CD14-positive monocyte (primary cell): Measurements from ENCODE around the gene RNF10. TPM values are rescaled to one million over a fixed set of nuclear protein-coding genes. Genes with fewer than 3 reads are reported as not detected.

Experiments used
- DNase-seq, 3 donors: peaks; one replicate each; pipeline ENCODE4 v3.0.0-alpha.2; 2011 to 2022
- H2AFZ ChIP-seq: 2 replicates; pipeline ENCODE4 v1.6.0; 2012; ENCODE audit warnings: mild to moderate bottlenecking, low read depth, low read length, inconsistent platforms; ENCODE audit not compliant: insufficient read depth, poor library complexity, severe bottlenecking
- H3K27ac ChIP-seq, 2 donors: 1 replicate in 1 of 2; 2 replicates in 1 of 2; pipeline ENCODE4 v1.5.1; 2012 to 2013; ENCODE audit warnings: low read length in 2 of 2, control low read depth in 1 of 2, inconsistent platforms in 1 of 2, low read depth in 1 of 2, mild to moderate bottlenecking in 1 of 2
- H3K27me3 ChIP-seq, 2 donors: one replicate each; pipeline versions ENCODE4 v1.6.0 to v1.6.1; 2011 to 2013; ENCODE audit warnings: low read length in 2 of 2; ENCODE audit not compliant: control insufficient read depth in 2 of 2, insufficient read depth in 2 of 2
- H3K36me3 ChIP-seq, 2 donors: replicated peaks in 1 of 2; 1 replicate in 1 of 2; 2 replicates in 1 of 2; pipeline versions ENCODE4 v1.5.1 to v1.6.1; 2012 to 2013; ENCODE audit warnings: low read length in 2 of 2, control low read depth in 1 of 2, inconsistent platforms in 1 of 2, mild to moderate bottlenecking in 1 of 2; ENCODE audit not compliant: insufficient read depth in 2 of 2, control insufficient read depth in 1 of 2
- H3K4me1 ChIP-seq, 2 donors: 1 replicate in 1 of 2; 2 replicates in 1 of 2; pipeline versions ENCODE4 v1.5.1 to v1.6.1; 2012 to 2013; ENCODE audit warnings: low read length in 2 of 2, control low read depth in 1 of 2, inconsistent platforms in 1 of 2, mild to moderate bottlenecking in 1 of 2, moderate library complexity in 1 of 2; ENCODE audit not compliant: insufficient read depth in 2 of 2, control insufficient read depth in 1 of 2
- H3K4me2 ChIP-seq: replicated peaks from 2 replicates; pipeline ENCODE3; 2012; ENCODE audit warnings: low read length, moderate library complexity, mild to moderate bottlenecking; ENCODE audit not compliant: poor library complexity, severe bottlenecking; ENCODE audit errors: extremely low read depth
- H3K4me3 ChIP-seq, 3 experiments: fragments of 200-600 bp in 1 of 3; sonication (generic) in 1 of 3; replicated peaks in 1 of 3; 1 replicate in 2 of 3; 2 replicates in 1 of 3; pipeline ENCODE4 v1.5.1; 2011 to 2013; ENCODE audit warnings: low read length in 3 of 3, mild to moderate bottlenecking in 3 of 3, control low read depth in 2 of 3, low read depth in 2 of 3, inconsistent platforms in 1 of 3, moderate library complexity in 1 of 3
- H3K79me2 ChIP-seq: 2 replicates; pipeline ENCODE4 v1.6.0; 2012; ENCODE audit warnings: mild to moderate bottlenecking, control low read depth, inconsistent platforms, low read length, moderate library complexity; ENCODE audit not compliant: insufficient read depth
- H3K9ac ChIP-seq: 2 replicates; pipeline ENCODE4 v1.6.0; 2017; ENCODE audit warnings: low read length, mild to moderate bottlenecking; ENCODE audit not compliant: insufficient read depth, poor library complexity, severe bottlenecking
- H3K9me3 ChIP-seq, 2 donors: replicated peaks in 1 of 2; 1 replicate in 1 of 2; 2 replicates in 1 of 2; pipeline versions ENCODE4 v1.5.1 to v1.6.1; 2012 to 2013; ENCODE audit warnings: low read length in 2 of 2, control low read depth in 1 of 2; ENCODE audit not compliant: control insufficient read depth in 1 of 2, insufficient read depth in 1 of 2
- H4K20me1 ChIP-seq: 2 replicates; pipeline ENCODE4 v1.6.0; 2012; ENCODE audit warnings: mild to moderate bottlenecking, low read length, control low read depth, moderate library complexity; ENCODE audit not compliant: insufficient read depth
- H3K27ac Mint-ChIP-seq, 7 donors: one replicate each; pipeline ENCODE4 v1.8.0; 2020; ENCODE audit warnings: mild to moderate bottlenecking in 7 of 7, mixed read lengths in 7 of 7, moderate library complexity in 6 of 7, inconsistent platforms in 2 of 7
- H3K27me3 Mint-ChIP-seq, 3 donors: one replicate each; pipeline ENCODE4 v1.8.0; 2021 to 2022; ENCODE audit warnings: low read depth in 3 of 3, mild to moderate bottlenecking in 3 of 3, mixed read lengths in 3 of 3, moderate library complexity in 3 of 3, inconsistent platforms in 1 of 3
- H3K36me3 Mint-ChIP-seq, 2 donors: one replicate each; pipeline ENCODE4 v1.8.0; 2020; ENCODE audit warnings: mixed read lengths in 2 of 2, inconsistent platforms in 1 of 2, mild to moderate bottlenecking in 1 of 2
- H3K4me1 Mint-ChIP-seq: one replicate; pipeline ENCODE4 v1.8.0; 2020; ENCODE audit warnings: mild to moderate bottlenecking, mixed read lengths
- H3K4me3 Mint-ChIP-seq, 2 donors: one replicate each; pipeline ENCODE4 v1.8.0; 2020; ENCODE audit warnings: mild to moderate bottlenecking in 2 of 2, mixed read lengths in 2 of 2, moderate library complexity in 1 of 2
- H3K9me3 Mint-ChIP-seq, 7 donors: one replicate each; pipeline ENCODE4 v1.8.0; 2020 to 2022; ENCODE audit warnings: mixed read lengths in 7 of 7, mild to moderate bottlenecking in 6 of 7, moderate library complexity in 6 of 7, inconsistent platforms in 2 of 7
- CTCF ChIP-seq: fragments of 200-600 bp; IDR thresholded peaks from one replicate; pipeline ENCODE4 v1.8.0; 2022; ENCODE audit warnings: antibody characterized with exemption, mild to moderate bottlenecking
- WGBS: methylation state at CpG from one replicate; pipeline ENCODE4 v1.1.5; 2013; ENCODE audit warnings: missing lambda C conversion rate; ENCODE audit not compliant: insufficient coverage; 5-methylcytosine and 5-hydroxymethylcytosine counted together
- intact Hi-C, 2 donors: fragments of 100-400 bp; cut with micrococcal nuclease; formaldehyde crosslinking; loops; one replicate each; pipeline versions ENCODE4 v1.15.0 to v1.15.1; 2023
- polyA plus RNA-seq, 3 donors: library from polyadenylated mRNA; depleted of rRNA in 1 of 3; unstranded in 2 of 3; stranded (reverse) in 1 of 3; fragments of 300-500 nt in 2 of 3; fragments of >200 nt in 1 of 3; fragmentation: Illumina TruSeq in 2 of 3; gene quantifications; 1 replicate in 2 of 3; 2 replicates in 1 of 3; pipeline ENCODE4 v1.2.3, GENCODE V29; 2012 to 2021

RNF10 gene
- polyA plus RNA-seq, 3 donors = 62.4 to 178 (median 106) TPM

- intact Hi-C loops = loop anchor here in 1 of 2 donors (10.0 kb wide), 1 partner anchor 541 kb away; no protein-coding TSS in a partner anchor
- no peak overlapping the region for H3K4me3 Mint-ChIP-seq
- TF ChIP-seq CTCF = no peak
- peaks cover 4% of the 10 kb centered on the region for H3K4me1 Mint-ChIP-seq
- Histone ChIP-seq H3K4me1 (no peaks in the 10 kb centered on the region), H3K9me3 (no peaks in the 10 kb centered on the region), H3K4me3 (no peak overlapping the region), H3K4me2 (no peak overlapping the region), H3K79me2 (no peaks in the 10 kb centered on the region), H2AFZ (no peak overlapping the region), H3K27me3 (no peaks in the 10 kb centered on the region), H4K20me1 (peaks cover 79% of the 10 kb centered on the region), H3K9ac (no peak overlapping the region), H3K36me3 (peaks cover 93 to 100% of the 10 kb centered on the region in 2 donors), H3K27ac (no peak overlapping the region)
- H3K27ac Mint-ChIP-seq = peak overlapping the region in 4 of 7 donors; percentile 35 to 46 (median 42)
- H3K27me3 Mint-ChIP-seq = no peaks in the 10 kb centered on the region
- H3K36me3 Mint-ChIP-seq = peaks cover 84 to 99% of the 10 kb centered on the region in 2 donors
- no CpG with 5 or more reads among the region's 2 CpGs for WGBS
- no peak for DNase-seq
- H3K9me3 Mint-ChIP-seq = no peaks in the 10 kb centered on the region
These were observed 40.0 kb downstream of the RNF10 start for GRCh38 chr12:120574106-120574505.

- Histone ChIP-seq H3K4me2 (no peak overlapping the region), H3K4me3 (no peak overlapping the region), H3K4me1 (peaks cover 25 to 33% of the 10 kb centered on the region in 2 donors), H4K20me1 (peaks cover 39% of the 10 kb centered on the region), H3K36me3 (peaks cover 51 to 57% of the 10 kb centered on the region in 2 donors), H3K27ac (no peak overlapping the region), H3K79me2 (peaks cover 7% of the 10 kb centered on the region), H3K9me3 (no peaks in the 10 kb centered on the region), H3K27me3 (peaks cover 0 to 7% of the 10 kb centered on the region in 2 donors), H3K9ac (no peak overlapping the region), H2AFZ (no peak overlapping the region)
- no CpG with 5 or more reads among the region's 1 CpG for WGBS
- peaks cover 0 to 5% (median 0%) of the 10 kb centered on the region in 7 donors for H3K9me3 Mint-ChIP-seq
- DNase-seq = no peak
- no peak for TF ChIP-seq CTCF
- H3K27me3 Mint-ChIP-seq = peaks cover 8 to 17% (median 9%) of the 10 kb centered on the region in 3 donors
- intact Hi-C loops = loop anchor here (5.0 to 10.0 kb wide), 2 partner anchors 42 to 536 kb away; no protein-coding TSS in a partner anchor
- H3K36me3 Mint-ChIP-seq = peaks cover 48 to 56% of the 10 kb centered on the region in 2 donors
- peak overlapping the region in 2 of 7 donors; percentile 35 to 74 for H3K27ac Mint-ChIP-seq
- peaks cover 29% of the 10 kb centered on the region for H3K4me1 Mint-ChIP-seq
- H3K4me3 Mint-ChIP-seq = no peak overlapping the region
These were observed 45.0 kb downstream of the RNF10 start for GRCh38 chr12:120579179-120579578.
